Rectal smooth muscle tissue (tissue), 1 donor: Measurements from ENCODE around the gene SPEF1.

Experiments
- H3K27ac ChIP-seq: one replicate; pipeline ENCODE4 v1.7.0; 2013; ENCODE audit warnings: low read depth, low read length, inconsistent platforms
- H3K27me3 ChIP-seq: one replicate; pipeline ENCODE4 v1.7.0; 2013; ENCODE audit warnings: low read length; ENCODE audit not compliant: control insufficient read depth, insufficient read depth
- H3K36me3 ChIP-seq: one replicate; pipeline ENCODE4 v1.7.0; 2013; ENCODE audit warnings: low read length; ENCODE audit not compliant: control insufficient read depth, insufficient read depth
- H3K4me1 ChIP-seq: one replicate; pipeline ENCODE4 v1.7.0; 2013; ENCODE audit warnings: low read length; ENCODE audit not compliant: control insufficient read depth, insufficient read depth
- H3K4me3 ChIP-seq: one replicate; pipeline ENCODE4 v1.7.0; 2013; ENCODE audit warnings: low read length
- H3K9ac ChIP-seq: one replicate; pipeline ENCODE4 v1.7.0; 2013; ENCODE audit warnings: low read length

The SPEF1 gene

DNA sequence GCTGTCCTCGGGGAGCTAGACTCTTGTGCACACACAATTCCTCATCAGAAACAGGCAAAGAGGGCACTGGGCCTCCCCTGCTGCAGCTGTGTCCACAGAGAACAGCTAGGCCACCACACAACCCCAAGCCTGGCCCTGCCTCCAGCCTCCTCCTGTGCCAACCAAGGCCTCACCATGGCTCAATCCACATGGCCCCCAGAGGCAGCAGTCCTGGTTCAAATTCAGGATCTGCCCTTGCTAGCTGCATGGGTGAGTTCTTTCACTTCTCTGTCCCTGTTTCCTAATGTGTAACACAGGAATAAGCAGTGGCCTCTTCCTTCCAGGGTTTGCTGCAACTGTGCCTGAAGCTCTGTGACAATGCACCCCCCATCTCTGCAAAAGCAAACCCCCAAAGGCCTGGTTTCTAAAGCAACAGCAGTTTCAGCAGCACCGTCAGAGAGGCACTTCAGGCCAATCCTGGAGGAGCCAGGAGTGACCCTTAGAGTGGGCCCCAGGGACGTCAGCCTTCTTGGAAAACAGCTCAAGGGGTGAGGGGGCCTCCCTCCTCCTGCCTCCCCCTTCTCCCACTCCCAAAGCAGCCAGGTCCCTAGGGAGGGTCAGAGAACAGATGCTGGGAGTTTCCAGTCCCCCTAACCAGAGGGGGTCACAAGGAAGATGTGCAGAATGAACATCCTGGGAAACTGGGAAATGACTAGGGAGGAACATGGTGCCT is 15.9 kb downstream of the SPEF1 start:
- Histone ChIP-seq H3K27ac (peak overlapping the region; percentile 10), H3K4me3 (no peak overlapping the region)

DNA sequence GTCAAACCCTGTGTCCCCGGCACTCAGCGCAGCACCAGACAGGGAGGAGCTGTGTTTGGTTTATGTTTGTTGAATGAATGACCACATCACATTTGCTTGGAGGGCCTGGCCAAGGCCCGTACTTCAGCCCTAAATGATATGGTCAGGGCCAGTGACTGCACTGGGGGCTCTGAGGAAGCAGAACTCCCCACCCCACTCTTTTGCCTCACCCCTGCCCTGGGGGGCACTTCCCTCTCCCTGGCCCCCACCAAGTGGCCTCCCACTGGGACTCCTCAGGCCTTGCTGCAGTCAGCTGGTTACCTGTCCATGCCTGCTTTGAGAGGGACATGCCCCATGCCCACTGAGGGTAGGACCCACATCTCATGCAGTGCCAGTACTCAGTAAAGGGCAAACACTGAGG is 16.6 kb downstream of the SPEF1 start:
- Histone ChIP-seq H3K9ac (no peak overlapping the region), H3K4me3 (no peak overlapping the region), H3K27me3 (no peaks in the 10 kb centered on the region), H3K27ac (peak overlapping the region; percentile 10), H3K4me1 (peaks cover 12% of the 10 kb centered on the region), H3K36me3 (peaks cover 3% of the 10 kb centered on the region)

More for the DNA sequence above, 15.9 kb downstream of the SPEF1 start:
- peaks cover 12% of the 10 kb centered on the region for H3K4me1 ChIP-seq
- H3K9ac ChIP-seq: no peak overlapping the region
- no peaks in the 10 kb centered on the region for H3K27me3 ChIP-seq
- H3K36me3 ChIP-seq: no peaks in the 10 kb centered on the region

DNA sequence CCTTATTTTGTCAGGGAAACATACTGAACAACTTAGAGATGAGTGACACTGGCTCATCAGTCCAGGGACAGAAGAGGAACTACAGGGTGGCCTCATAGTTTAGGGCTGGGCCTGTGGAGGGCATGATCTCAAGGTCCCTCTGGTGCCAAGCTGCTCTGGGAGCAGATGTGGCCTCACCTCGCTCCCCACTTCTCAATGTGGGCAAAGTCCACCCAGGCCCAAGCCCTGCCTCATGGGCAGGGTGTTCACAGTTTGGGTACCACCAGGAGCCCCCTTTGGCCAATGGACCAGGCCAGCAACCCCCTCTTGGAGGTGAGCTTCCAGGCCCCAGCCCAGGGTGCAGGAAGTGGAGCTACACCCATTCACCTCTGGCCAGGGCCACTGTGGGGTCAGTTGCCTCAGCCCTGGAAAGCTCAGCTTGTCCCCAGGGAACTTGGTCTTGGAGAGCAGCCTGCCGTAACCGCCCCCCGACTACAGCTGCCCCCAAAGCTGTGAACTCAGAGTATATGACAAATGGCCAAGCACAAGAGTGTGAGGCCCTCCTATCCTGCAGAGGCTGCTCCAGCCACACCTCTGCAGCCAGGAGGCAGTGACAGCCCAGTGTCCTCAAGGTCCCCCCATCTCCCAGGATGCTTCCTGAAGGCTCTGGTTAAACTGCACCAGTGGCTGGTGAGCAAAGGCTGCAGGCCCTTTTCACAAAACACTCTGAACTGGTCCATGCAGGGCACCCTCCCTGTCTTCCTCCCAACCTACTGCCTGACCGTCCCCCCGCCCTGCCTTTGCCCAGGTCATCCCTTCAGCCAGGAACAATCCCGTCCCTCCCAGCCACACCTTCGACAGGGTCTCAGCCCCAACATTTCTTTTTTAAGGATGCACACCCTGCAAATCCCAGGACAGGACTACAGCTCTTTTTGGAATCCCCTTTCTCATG is 17.3 kb downstream of the SPEF1 start:
- Histone ChIP-seq H3K9ac (no peak overlapping the region), H3K27me3 (no peaks in the 10 kb centered on the region), H3K27ac (peak overlapping the region; percentile 72)

DNA sequence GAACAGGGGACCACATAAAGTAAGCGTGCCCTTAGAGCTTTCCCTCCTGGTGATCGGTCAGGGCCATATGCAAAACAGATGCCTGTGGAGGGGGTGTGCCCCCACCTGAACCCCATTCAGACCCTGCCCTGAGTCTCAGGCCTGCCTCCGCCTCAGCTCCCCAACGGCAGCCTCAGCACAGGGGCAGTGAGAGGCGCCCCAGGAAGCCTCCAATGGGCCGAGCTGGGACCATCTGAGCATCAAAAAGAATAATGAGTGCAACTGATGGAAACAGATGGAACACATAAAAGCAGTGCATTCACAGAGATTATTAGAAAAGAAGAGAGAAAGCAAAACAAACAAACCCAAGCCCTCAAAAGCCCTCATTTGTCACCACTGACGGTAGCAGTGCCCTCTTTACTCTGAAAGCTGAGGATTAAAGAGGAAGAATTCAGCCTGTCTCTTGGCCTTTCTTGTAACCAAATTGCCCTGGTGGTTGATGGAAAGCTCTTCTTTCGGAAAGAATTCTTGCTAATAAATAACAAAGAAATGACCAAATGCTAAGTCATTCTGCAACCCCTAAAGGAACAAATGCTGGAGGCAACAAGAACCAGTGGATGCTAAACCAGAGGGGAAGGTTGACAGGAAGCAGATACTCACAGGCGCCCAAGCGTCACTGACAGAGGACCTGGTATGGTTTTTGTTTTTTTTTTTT is 20.4 kb downstream of the SPEF1 start:
- Histone ChIP-seq H3K9ac (no peak overlapping the region), H3K27me3 (no peaks in the 10 kb centered on the region), H3K4me3 (no peak overlapping the region), H3K36me3 (peaks cover 11% of the 10 kb centered on the region), H3K27ac (no peak overlapping the region), H3K4me1 (peaks cover 7% of the 10 kb centered on the region)

More for the DNA sequence above, 17.3 kb downstream of the SPEF1 start:
- no peak overlapping the region for H3K4me3 ChIP-seq
- H3K36me3 ChIP-seq: peaks cover 3% of the 10 kb centered on the region
- peaks cover 12% of the 10 kb centered on the region for H3K4me1 ChIP-seq

DNA sequence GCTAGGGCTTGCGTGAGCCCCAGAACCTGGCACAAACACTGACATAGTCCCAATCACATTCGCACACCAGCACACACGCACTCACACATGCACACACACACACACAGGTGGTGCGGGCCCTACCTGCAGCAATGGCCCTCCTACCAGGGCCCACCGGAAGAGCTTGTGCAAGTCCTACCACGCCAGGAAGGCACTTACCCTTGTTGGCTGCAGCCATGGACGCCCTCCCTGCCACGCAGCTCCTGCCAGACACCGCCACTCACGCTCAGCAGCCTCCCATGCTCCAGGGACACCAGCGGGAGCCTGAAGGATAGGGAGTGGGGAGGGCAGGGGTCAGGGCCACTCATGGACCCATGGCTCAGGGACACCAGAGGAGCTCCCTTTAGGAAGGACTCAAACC is 21.4 kb downstream of the SPEF1 start:
- Histone ChIP-seq H3K9ac (no peak overlapping the region), H3K4me3 (no peak overlapping the region), H3K27ac (no peak overlapping the region), H3K36me3 (peaks cover 11% of the 10 kb centered on the region), H3K4me1 (peaks cover 6% of the 10 kb centered on the region), H3K27me3 (no peaks in the 10 kb centered on the region)

DNA sequence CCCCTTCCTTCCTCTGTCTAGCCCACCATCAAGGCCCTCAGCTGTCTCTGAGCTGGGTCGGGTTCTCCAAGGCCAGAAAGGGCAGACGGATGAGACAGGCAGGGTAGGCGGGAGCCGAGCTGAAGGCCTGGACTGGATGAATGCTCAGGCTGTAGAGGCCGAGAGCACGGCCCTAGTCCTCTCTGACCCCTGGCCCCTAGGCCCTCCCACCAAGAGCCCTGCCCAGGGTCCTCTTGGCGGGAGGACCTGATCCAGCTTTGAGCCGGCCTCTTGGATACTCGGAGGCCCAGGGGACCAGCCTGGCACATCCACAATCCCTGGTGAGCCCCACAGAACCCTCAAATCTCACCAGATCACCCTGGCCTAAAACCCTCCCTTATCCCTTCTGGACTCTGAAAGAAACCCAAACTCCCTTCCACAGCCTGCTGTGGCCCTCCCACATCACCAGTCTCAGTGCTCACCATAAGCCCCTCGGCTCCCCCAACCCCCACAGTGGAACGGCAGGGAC is 21.9 kb downstream of the SPEF1 start:
- H3K4me3 ChIP-seq: no peak overlapping the region
- no peak overlapping the region for H3K9ac ChIP-seq
- H3K36me3 ChIP-seq: peaks cover 11% of the 10 kb centered on the region
- no peak overlapping the region for H3K27ac ChIP-seq
- H3K4me1 ChIP-seq: peaks cover 6% of the 10 kb centered on the region
- no peaks in the 10 kb centered on the region for H3K27me3 ChIP-seq

DNA sequence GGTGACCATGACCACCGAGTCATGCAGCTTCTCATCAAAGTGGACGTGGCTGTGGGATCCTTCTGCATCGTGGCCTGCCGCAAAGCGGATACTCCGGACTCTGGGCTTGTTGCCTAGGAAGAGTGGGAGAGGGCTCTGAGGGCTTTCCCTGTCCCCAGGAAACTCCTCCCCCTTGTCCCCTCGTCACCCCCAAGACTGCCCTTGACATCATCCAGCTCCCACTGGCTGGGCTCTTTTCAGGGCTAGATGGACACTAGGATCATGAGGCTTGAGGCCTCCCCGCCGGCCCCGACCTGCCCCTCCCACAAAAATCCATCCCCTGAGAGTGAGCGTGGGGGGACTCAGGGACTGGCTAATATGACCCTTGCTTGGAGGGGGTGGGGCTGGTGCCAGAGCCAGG is 22.7 kb downstream of the SPEF1 start:
- H3K4me3 ChIP-seq: no peak overlapping the region
- no peak overlapping the region for H3K9ac ChIP-seq
- peaks cover 11% of the 10 kb centered on the region for H3K36me3 ChIP-seq
- no peak overlapping the region for H3K27ac ChIP-seq
- no peaks in the 10 kb centered on the region for H3K27me3 ChIP-seq
- peaks cover 6% of the 10 kb centered on the region for H3K4me1 ChIP-seq

DNA sequence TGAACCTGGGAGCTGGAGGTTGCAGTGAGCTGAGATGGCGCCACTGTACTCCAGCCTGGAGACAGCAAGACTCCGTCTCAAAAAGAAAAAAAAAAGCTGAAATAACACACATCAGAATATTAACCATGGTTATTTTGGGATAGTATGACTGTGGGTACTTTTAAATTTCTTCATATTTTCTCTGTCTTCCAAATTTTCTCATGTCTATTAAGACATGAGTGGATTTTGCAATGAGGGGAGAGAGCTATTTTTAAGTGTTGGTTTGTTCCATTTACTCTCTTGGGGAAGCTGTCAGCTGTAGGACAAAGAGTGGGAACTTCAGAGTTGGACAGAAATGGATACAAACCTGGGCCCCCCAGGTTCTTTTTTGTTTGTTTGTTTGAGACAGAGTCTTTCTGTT is 24.0 kb downstream of the SPEF1 start:
- Histone ChIP-seq H3K27ac (no peak overlapping the region), H3K27me3 (no peaks in the 10 kb centered on the region), H3K9ac (no peak overlapping the region), H3K4me3 (no peak overlapping the region), H3K4me1 (peaks cover 4% of the 10 kb centered on the region), H3K36me3 (peaks cover 11% of the 10 kb centered on the region)

DNA sequence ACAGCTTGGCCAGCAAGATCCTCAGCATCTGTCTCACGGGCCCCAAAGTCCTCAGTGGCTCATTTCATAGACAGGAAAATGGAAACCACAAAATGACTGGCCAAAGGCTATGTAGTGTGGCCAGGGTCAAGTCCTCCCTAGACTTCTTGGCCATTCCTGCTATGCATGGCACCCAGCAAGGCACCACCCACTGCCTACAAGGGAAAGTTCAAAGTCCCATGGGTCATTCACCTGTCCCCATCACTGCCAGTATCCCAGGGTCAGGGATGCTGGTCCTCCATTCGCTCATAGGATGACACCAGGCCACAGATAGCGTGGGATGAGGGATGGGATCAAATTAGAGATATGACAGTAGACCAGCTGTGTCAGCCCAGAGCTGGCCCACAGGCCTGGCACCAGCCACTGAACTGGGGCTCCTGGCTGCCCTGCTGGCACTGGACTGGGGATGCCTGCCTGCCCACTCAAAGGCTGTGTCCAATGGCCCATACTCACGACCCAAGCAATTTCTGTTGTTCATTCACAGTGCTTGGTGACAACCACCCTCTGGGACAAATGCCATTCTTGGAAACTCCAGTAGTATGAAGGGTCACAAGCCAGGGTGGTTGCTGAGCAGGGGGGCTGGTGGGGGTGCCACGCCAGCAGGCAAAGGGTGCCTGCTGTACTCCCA is 25.3 kb downstream of the SPEF1 start:
- no peaks in the 10 kb centered on the region for H3K27me3 ChIP-seq
- no peak overlapping the region for H3K4me3 ChIP-seq
- H3K36me3 ChIP-seq: peaks cover 11% of the 10 kb centered on the region
- no peak overlapping the region for H3K9ac ChIP-seq
- H3K27ac ChIP-seq: no peak overlapping the region
- H3K4me1 ChIP-seq: peaks cover 3% of the 10 kb centered on the region

DNA sequence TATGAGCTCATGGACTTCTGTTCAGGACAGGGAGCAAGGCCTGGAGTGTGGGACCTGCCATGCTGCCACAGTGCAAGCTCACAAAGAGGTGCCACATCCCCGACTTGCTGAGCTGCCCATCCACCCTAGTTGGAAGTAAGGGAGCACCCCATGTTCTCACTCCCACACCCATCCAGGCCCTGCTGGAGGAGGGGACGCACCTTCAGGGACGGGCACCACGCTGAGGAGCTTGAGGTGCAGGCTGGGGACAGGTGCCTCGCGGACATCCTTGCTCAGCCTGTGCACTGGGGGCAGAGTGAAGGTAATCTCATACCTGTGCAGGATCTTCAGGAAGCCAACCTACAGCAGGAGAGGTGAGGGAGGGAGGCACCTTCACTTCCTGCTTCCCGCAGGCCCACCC is 26.0 kb downstream of the SPEF1 start:
- H3K36me3 ChIP-seq: peaks cover 11% of the 10 kb centered on the region

DNA sequence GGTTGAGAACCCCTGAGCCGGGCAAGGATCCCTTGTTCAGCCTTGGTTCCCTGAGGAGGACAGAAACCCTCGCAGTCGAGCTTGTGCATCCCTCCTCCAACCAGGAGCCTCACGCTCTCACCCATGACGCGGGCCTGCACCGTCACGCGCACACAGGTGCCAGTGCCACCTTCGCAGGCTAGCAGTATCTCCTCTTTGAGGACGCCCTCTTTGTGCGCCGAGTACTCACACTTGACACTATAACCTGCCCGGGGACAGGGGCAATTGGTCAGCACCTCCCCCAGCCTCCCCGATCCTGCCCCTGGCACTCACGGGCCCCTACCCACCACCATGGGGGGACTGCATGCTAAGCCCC is 27.0 kb downstream of the SPEF1 start:
- H3K36me3 ChIP-seq: peaks cover 8% of the 10 kb centered on the region
- H3K4me3 ChIP-seq: no peak overlapping the region
- H3K9ac ChIP-seq: no peak overlapping the region
- H3K4me1 ChIP-seq: no peaks in the 10 kb centered on the region
- no peaks in the 10 kb centered on the region for H3K27me3 ChIP-seq
- no peak overlapping the region for H3K27ac ChIP-seq

More for the DNA sequence above, 26.0 kb downstream of the SPEF1 start:
- Histone ChIP-seq H3K4me1 (no peaks in the 10 kb centered on the region), H3K9ac (no peak overlapping the region), H3K27me3 (no peaks in the 10 kb centered on the region), H3K27ac (no peak overlapping the region), H3K4me3 (no peak overlapping the region)
